AG04449 (cell line): ENCODE data around the gene TRIM7.

Experiments used
- CTCF ChIA-PET: fragments of 350-600 bp; formaldehyde crosslinking; extraction: SDS; loops from one replicate; lab custom pipeline; 2021; ENCODE audit warnings: antibody characterized with exemption; lab: Yijun Ruan, JAX
- POLR2A ChIA-PET: fragments of 400-600, 350-600 bp; formaldehyde crosslinking; extraction: SDS; loops from one replicate; lab custom pipeline; 2020; ENCODE audit warnings: antibody characterized with exemption, inconsistent platforms; lab: Yijun Ruan, JAX
- DNase-seq: peaks from one replicate; pipeline ENCODE4 v3.0.0-alpha.2; 2010; ENCODE audit warnings: low read depth, low spot score
- H3K4me3 ChIP-seq: 2 replicates; pipeline ENCODE4 v1.5.1; 2011; ENCODE audit warnings: low read depth, mild to moderate bottlenecking, control low read depth, low read length
- TF ChIP-seq, protein P1 (sequence below): IDR thresholded peaks from one replicate; pipeline ENCODE4 v1.5.1; 2011; ENCODE audit warnings: mild to moderate bottlenecking, moderate library complexity, low read length, control low read depth, inconsistent platforms; ENCODE audit not compliant: insufficient read depth; ENCODE audit errors: missing control alignments

TRIM7 gene

DNA sequence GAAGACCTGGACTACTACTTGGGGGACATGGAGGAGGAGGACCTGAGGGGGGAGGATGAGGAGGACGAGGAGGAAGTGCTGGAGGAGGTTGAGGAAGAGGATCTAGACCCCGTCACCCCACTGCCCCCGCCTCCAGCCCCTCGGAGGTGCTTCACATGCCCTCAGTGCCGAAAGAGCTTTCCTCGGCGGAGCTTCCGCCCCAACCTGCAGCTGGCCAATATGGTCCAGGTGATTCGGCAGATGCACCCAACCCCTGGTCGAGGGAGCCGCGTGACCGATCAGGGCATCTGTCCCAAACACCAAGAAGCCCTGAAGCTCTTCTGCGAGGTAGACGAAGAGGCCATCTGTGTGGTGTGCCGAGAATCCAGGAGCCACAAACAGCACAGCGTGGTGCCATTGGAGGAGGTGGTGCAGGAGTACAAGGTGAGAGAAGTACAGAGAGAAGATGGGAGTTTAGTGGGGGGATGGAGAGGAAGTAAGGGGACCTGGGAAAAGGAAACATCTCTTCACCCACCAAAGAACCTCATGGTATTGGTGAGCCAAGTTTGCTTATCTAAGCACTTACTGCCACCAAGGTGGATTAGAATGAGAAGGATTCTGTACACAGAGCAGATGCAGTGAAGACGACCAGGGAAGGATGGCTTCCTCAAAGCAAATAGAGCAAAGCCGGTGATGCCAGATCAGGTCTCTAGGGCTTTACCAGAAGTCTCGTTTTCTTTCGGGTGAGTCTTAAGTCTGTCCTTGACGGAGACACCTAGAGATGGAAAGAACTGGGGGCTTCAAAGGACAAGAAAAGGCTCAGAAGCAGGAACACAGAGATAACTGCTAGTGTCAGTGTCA is 19.6 kb upstream of the TRIM7 start:
- ChIA-PET CTCF (no interaction called here), POLR2A (interaction anchor here (1.0 to 5.5 kb wide), 2 partner anchors 10 to 19 kb away, joined by 3 to 40 read pairs; partner anchors contain the start of gene RACK1)
- no peak for DNase-seq
- TF ChIP-seq, protein P1, sequence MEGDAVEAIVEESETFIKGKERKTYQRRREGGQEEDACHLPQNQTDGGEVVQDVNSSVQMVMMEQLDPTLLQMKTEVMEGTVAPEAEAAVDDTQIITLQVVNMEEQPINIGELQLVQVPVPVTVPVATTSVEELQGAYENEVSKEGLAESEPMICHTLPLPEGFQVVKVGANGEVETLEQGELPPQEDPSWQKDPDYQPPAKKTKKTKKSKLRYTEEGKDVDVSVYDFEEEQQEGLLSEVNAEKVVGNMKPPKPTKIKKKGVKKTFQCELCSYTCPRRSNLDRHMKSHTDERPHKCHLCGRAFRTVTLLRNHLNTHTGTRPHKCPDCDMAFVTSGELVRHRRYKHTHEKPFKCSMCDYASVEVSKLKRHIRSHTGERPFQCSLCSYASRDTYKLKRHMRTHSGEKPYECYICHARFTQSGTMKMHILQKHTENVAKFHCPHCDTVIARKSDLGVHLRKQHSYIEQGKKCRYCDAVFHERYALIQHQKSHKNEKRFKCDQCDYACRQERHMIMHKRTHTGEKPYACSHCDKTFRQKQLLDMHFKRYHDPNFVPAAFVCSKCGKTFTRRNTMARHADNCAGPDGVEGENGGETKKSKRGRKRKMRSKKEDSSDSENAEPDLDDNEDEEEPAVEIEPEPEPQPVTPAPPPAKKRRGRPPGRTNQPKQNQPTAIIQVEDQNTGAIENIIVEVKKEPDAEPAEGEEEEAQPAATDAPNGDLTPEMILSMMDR, result no peak
- H3K4me3 ChIP-seq, result peak overlapping the region; percentile 96

DNA sequence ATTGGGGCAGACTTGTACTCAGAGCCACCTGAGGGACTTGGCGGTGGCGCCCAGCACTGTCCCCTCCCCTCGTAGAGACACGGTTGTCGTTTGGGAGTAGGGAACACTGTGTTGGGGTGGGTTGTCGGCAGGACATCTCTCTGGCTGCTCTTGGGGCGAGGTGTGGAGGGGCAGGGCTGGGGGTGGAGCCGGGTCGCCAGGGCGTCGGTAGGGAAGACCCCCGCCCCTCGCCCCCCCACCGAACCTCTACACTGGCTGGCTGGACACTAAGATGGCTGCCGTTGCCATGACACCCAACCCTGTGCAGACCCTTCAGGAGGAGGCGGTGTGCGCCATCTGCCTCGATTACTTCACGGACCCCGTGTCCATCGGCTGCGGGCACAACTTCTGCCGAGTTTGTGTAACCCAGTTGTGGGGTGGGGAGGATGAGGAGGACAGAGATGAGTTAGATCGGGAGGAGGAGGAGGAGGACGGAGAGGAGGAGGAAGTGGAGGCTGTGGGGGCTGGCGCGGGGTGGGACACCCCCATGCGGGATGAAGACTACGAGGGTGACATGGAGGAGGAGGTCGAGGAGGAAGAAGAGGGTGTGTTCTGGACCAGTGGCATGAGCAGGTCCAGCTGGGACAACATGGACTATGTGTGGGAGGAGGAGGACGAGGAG is 18.9 kb upstream of the TRIM7 start:
- ChIA-PET CTCF (interaction anchor here (1.0 to 1.3 kb wide), 2 partner anchors 17 to 39 kb away, joined by 3 to 4 read pairs; no protein-coding TSS in a partner anchor), POLR2A (interaction anchor here (0.5 to 5.5 kb wide), 14 partner anchors 11 to 51 kb away, joined by 3 to 40 read pairs (median 4); partner anchors contain the start of genes RACK1, TRIM52 and TRIM7)
- peak overlapping the region; percentile 96 for H3K4me3 ChIP-seq
- TF ChIP-seq, protein P1, result no peak
- no peak for DNase-seq

- DNase-seq, result peak; percentile 86
- ChIA-PET CTCF (interaction anchor here (1.0 to 1.9 kb wide), 4 partner anchors 16 to 38 kb away, joined by 3 to 7 read pairs (median 4); no protein-coding TSS in a partner anchor), POLR2A (interaction anchor here (0.5 to 5.5 kb wide), 15 partner anchors 12 to 51 kb away, joined by 3 to 40 read pairs (median 5); partner anchors contain the start of genes RACK1, TRIM52 and TRIM7)
- peak within 1 kb of the TSS; percentile 96 for H3K4me3 ChIP-seq
- TF ChIP-seq, protein P1, result no peak
Measured at GRCh38 chr5:181223058-181223728, 18.2 kb upstream of the TRIM7 start, which contains the start of gene TRIM41. Gene TRIM41, plus strand, starts transcription at chr5:181223281. Its CDS starts 719 bp downstream, at chr5:181224000.

DNA sequence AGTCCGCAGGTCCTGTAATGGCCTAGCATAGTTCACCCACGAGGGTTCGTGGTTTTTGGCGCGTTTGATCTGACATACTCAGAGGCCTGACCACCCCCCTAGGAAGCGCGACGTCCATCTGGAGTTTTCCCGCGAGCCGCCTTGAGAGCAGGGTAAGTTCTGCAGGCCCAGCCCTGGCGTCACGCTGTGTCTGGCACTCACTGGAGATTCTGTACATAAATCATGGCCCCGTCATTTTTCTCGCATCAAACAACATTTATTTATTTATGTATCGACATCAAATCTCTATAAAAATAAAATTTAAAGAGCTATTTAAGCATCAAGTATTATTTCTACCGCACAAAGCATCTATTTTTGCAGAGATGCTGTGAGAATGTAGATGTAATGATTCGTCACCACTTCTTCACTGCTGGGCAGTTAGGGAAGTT is 17.6 kb upstream of the TRIM7 start:
- ChIA-PET POLR2A (interaction anchor here (0.8 to 5.5 kb wide), 14 partner anchors 12 to 50 kb away, joined by 3 to 40 read pairs (median 5); partner anchors contain the start of genes RACK1 and TRIM7), CTCF (interaction anchor here (1.0 to 1.9 kb wide), 3 partner anchors 16 to 37 kb away, joined by 3 to 7 read pairs (median 4); no protein-coding TSS in a partner anchor)
- TF ChIP-seq, protein P1, result no peak
- DNase-seq, result no peak
- peak overlapping the region; percentile 96 for H3K4me3 ChIP-seq

GRCh38 chr5:181221792-181222629 is 17.0 kb upstream of the TRIM7 start:
- ChIA-PET POLR2A (interaction anchor here (0.8 to 5.5 kb wide), 11 partner anchors 13 to 38 kb away, joined by 3 to 40 read pairs (median 6); partner anchors contain the start of genes RACK1 and TRIM7), CTCF (interaction anchor here (1.0 to 1.9 kb wide), 3 partner anchors 15 to 38 kb away, joined by 3 to 7 read pairs (median 4); no protein-coding TSS in a partner anchor)
- peak overlapping the region; percentile 96 for H3K4me3 ChIP-seq
- TF ChIP-seq, protein P1, result no peak
- DNase-seq, result peak; percentile 91
